Skeletal muscle cell (primary cell): Measurements from ENCODE around the gene KPNA3.

Source experiments
- DNase-seq: peaks from one replicate; pipeline ENCODE4 v3.0.0-alpha.2; 2010; ENCODE audit warnings: low read depth
- H3K4me3 ChIP-seq: 2 replicates; pipeline ENCODE4 v1.5.1; 2011; ENCODE audit warnings: low read depth, mild to moderate bottlenecking, control low read depth, low read length, moderate library complexity

Gene KPNA3

GRCh38 chr13:49649963-49650312 lies 142.5 kb downstream of the KPNA3 start:
- no peak overlapping the region for H3K4me3 ChIP-seq
- no peak for DNase-seq
